Measurements from ENCODE around the gene COBLL1. TPM values are rescaled to one million over a fixed set of nuclear protein-coding genes. Genes with fewer than 3 reads are reported as not detected.
A peak's percentile ranks its signal among the peaks of the same experiment; 100 is the strongest.

COBLL1 gene
- total and polyA plus RNA-seq, 4 donors, result 12.6 to 31.3 (median 20.6) TPM

DNA sequence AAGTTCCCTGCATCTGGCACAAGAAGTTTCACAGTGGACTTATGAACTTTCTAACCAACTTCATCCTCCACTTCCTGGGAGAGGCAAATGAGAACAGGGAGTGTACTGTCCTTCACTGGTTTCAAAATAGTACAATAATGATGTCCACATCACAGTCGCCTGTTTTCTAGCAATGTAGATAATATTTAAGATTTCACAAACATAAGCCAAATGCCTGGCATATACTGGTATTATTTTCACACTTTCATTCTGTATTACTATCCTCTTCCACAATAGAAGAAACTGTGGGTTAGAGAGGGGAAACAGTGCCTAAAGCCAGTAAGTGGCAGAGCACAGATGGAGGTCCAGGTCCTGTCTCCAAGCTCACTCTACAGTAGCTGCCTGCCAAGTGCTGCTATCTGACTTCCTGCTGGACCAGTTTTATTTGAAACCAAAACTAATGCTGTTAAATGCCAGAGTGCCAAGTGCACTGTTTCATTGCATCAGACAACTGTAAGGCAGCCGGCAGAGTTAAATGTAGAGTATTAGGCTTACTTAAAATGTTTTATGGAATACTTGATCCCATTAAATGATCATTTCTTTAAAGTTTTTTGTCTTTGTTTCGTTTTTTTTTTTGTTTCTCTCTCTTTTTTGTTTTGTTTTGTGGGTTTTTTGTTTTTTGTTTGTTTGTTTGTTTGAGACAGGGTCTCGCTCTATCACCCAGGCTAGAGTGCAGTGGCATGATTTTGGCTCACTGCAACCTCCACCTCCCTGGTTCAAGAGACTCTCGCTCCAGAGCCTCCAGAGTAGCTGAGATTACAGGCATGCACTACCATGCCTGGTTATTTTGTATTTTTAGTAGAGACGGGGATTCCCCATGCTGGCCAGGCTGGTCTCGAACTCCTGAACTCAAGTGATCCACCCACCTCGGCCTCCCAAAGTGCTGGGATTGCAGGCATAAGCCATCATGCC lies 15.1 kb downstream of the COBLL1 start:
- Histone ChIP-seq H3K4me1 (ENCODE audit: control insufficient read depth, insufficient read depth, low read length) (no peaks in the 10 kb centered on the region), H3K27me3 (ENCODE audit: control insufficient read depth, insufficient read depth, low read length) (no peaks in the 10 kb centered on the region), H3K27ac (ENCODE audit: low read depth, low read length) (peak overlapping the region; percentile 12), H3K36me3 (ENCODE audit: control insufficient read depth, insufficient read depth, low read length) (no peaks in the 10 kb centered on the region), H3K4me3 (ENCODE audit: low read depth, low read length) (no peak overlapping the region), H3K9me3 (ENCODE audit: control insufficient read depth, insufficient read depth, low read length) (no peaks in the 10 kb centered on the region)
- DNase-seq (ENCODE audit: low read depth in 4 of 6, low spot score in 6 of 6), result peak in 3 of 6 donors; percentile 21 to 60 (median 50)
- no CpG with 5 or more reads among the region's 8 CpGs for WGBS (ENCODE audit: insufficient coverage)

DNA sequence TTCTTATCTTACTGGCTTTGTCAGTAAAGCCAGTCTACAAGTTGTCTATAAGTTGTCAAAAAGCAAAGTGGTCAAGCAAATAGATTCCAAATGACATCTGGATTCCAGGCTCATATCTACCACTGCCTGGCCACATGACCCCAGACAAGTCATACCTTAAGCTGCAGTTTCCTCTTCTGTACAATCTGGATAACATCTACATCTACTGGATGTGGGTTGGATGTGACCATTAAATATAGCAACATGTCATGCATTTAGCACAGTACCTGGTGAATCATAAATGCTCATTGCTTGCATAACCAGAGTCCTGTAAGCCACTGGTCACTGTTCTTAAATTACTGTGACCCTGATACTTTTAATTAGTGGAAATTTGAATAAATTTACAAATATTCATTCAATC lies 16.8 kb downstream of the COBLL1 start:
- Histone ChIP-seq H3K4me3 (ENCODE audit: low read depth, low read length) (no peak overlapping the region), H3K36me3 (ENCODE audit: control insufficient read depth, insufficient read depth, low read length) (no peaks in the 10 kb centered on the region), H3K27ac (ENCODE audit: low read depth, low read length) (no peak overlapping the region), H3K27me3 (ENCODE audit: control insufficient read depth, insufficient read depth, low read length) (no peaks in the 10 kb centered on the region), H3K9me3 (ENCODE audit: control insufficient read depth, insufficient read depth, low read length) (no peaks in the 10 kb centered on the region), H3K4me1 (ENCODE audit: control insufficient read depth, insufficient read depth, low read length) (no peaks in the 10 kb centered on the region)
- no peak for DNase-seq (ENCODE audit: low read depth in 4 of 6, low spot score in 6 of 6)

DNA sequence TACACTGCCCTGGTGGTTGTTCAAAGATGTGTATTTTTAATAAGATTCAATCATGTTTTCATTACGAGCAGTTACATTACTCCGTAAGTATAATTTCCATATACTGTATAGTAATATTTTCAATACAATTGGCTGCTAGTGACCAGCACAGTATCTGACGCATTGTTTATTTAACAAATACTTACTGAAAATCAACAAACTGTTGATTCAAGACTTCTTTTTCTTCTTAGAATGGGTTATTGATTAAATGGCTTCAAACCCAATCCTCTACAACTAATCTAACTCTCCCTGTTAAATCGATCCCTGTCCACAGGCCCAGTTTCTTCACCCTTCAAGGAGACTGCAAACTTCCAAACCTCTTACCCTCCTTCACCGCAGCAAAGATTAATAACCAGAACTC lies 18.5 kb downstream of the COBLL1 start:
- H3K36me3 ChIP-seq (ENCODE audit: control insufficient read depth, insufficient read depth, low read length), result no peaks in the 10 kb centered on the region
- no peak overlapping the region for H3K27ac ChIP-seq (ENCODE audit: low read depth, low read length)
- WGBS (ENCODE audit: insufficient coverage), result 93% methylated on average over 2 of the region's 5 CpGs
- H3K9me3 ChIP-seq (ENCODE audit: control insufficient read depth, insufficient read depth, low read length), result no peaks in the 10 kb centered on the region
- no peaks in the 10 kb centered on the region for H3K4me1 ChIP-seq (ENCODE audit: control insufficient read depth, insufficient read depth, low read length)
- no peak overlapping the region for H3K4me3 ChIP-seq (ENCODE audit: low read depth, low read length)
- H3K27me3 ChIP-seq (ENCODE audit: control insufficient read depth, insufficient read depth, low read length), result no peaks in the 10 kb centered on the region
- DNase-seq (ENCODE audit: low read depth in 4 of 6, low spot score in 6 of 6), result no peak

DNA sequence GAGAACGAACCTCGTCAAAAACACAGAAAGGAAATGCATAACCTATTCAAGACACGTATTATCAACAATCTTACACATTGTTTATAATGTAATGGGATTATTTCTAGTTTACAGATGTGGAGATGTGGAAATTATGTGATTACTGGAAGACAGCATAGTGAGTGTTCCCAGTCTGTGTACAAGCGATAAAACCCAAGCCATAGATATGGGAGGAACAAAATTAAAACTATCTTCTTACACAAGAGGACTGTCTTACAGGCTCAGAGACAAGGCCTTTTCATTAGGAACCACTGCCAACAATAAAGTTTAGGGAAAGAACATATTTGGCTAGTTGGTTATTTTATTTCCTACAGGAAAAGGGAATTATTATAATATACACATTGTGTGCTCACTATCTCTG lies 20.3 kb downstream of the COBLL1 start:
- Histone ChIP-seq H3K36me3 (ENCODE audit: control insufficient read depth, insufficient read depth, low read length) (no peaks in the 10 kb centered on the region), H3K4me3 (ENCODE audit: low read depth, low read length) (no peak overlapping the region), H3K27ac (ENCODE audit: low read depth, low read length) (no peak overlapping the region), H3K9me3 (ENCODE audit: control insufficient read depth, insufficient read depth, low read length) (no peaks in the 10 kb centered on the region), H3K27me3 (ENCODE audit: control insufficient read depth, insufficient read depth, low read length) (no peaks in the 10 kb centered on the region), H3K4me1 (ENCODE audit: control insufficient read depth, insufficient read depth, low read length) (no peaks in the 10 kb centered on the region)
- DNase-seq (ENCODE audit: low read depth in 4 of 6, low spot score in 6 of 6), result no peak
- no CpG with 5 or more reads among the region's 4 CpGs for WGBS (ENCODE audit: insufficient coverage)

DNA sequence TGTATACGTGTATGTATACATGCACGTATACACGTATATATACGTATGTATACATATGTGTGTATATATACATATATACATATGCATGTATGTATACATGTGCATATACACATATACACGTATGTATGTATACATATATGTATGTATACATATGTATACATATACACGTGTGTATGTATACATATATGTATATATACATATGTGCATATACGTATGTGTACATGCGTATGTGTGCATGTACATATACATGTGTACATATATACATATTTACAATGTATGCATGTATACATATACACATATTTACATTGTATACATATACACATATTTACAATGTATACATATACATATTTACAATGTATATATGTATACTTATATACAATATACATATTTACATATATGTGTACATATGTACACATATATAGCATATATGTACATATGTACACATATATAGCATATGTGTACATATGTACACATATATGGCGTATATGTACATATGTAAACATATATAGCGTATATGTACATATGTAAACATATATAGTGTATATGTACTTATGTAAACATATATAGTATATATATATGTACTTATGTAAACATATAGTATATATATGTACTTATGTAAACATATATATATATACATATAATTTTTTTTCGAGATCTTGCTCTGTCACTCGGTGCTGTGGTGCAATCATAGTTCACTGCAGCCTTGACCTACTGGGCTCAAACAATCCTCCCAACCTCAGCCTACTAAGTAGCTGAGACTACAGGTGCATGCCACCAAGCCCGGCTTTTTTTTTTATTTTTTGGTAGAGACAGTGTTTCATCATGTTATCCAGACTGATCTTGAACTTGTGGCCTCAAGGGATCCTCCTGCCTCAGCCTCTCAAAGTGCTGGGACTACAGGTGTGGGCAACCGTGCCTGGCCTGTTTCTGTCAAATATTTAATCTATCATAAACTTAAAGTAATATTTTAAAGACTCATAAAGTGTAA lies 23.2 kb downstream of the COBLL1 start:
- WGBS (ENCODE audit: insufficient coverage), result no CpG with 5 or more reads among the region's 14 CpGs
- no peak overlapping the region for H3K4me3 ChIP-seq (ENCODE audit: low read depth, low read length)
- H3K27me3 ChIP-seq (ENCODE audit: control insufficient read depth, insufficient read depth, low read length), result no peaks in the 10 kb centered on the region
- H3K27ac ChIP-seq (ENCODE audit: low read depth, low read length), result no peak overlapping the region
- DNase-seq (ENCODE audit: low read depth in 4 of 6, low spot score in 6 of 6), result no peak
- H3K36me3 ChIP-seq (ENCODE audit: control insufficient read depth, insufficient read depth, low read length), result no peaks in the 10 kb centered on the region
- H3K9me3 ChIP-seq (ENCODE audit: control insufficient read depth, insufficient read depth, low read length), result no peaks in the 10 kb centered on the region
- H3K4me1 ChIP-seq (ENCODE audit: control insufficient read depth, insufficient read depth, low read length), result no peaks in the 10 kb centered on the region

DNA sequence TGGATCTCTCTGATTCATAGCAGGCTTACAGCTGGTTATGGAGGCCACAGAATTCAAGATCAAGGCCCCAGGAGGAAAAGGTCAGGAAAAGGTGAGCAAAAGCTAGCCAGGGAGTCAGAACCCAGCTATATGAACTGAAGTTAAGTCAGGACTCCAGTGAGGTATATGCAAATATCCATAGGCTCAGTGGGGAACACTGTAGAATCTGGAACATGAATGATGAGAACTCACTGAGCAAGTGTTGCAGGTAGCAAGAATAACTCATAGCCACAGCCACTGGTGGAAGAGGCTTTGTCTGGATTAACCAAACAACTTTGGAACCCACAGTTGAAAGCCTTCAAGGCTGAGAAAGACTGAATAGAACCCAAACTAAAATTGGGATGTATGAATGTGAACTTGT lies 24.7 kb downstream of the COBLL1 start:
- DNase-seq (ENCODE audit: low read depth in 4 of 6, low spot score in 6 of 6), result no peak
- Histone ChIP-seq H3K36me3 (ENCODE audit: control insufficient read depth, insufficient read depth, low read length) (no peaks in the 10 kb centered on the region), H3K27ac (ENCODE audit: low read depth, low read length) (no peak overlapping the region), H3K4me1 (ENCODE audit: control insufficient read depth, insufficient read depth, low read length) (no peaks in the 10 kb centered on the region), H3K4me3 (ENCODE audit: low read depth, low read length) (no peak overlapping the region), H3K9me3 (ENCODE audit: control insufficient read depth, insufficient read depth, low read length) (no peaks in the 10 kb centered on the region), H3K27me3 (ENCODE audit: control insufficient read depth, insufficient read depth, low read length) (no peaks in the 10 kb centered on the region)

DNA sequence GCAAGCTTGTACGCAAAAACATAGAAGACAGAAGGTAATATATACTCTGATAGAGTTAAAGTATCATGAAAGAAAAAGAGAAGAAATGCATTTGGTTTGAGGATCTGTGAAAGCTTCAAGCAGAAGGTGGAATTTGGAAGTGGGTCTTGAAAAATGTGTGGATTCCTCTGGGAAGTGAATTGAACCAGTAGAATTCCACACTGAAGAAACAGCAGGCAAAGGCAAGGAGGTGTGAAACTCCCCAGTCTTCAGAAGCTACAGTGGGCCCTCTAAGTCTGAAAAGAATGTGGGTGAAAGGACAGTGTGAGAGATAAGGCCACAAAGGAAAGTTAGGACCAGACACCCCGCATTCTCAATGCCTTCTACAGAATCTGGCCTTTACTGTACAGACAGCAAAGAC lies 25.6 kb downstream of the COBLL1 start:
- no peak for DNase-seq (ENCODE audit: low read depth in 4 of 6, low spot score in 6 of 6)
- no peak overlapping the region for H3K27ac ChIP-seq (ENCODE audit: low read depth, low read length)
- 100% methylated on average over 1 of the region's 2 CpGs for WGBS (ENCODE audit: insufficient coverage)
- no peak overlapping the region for H3K4me3 ChIP-seq (ENCODE audit: low read depth, low read length)
- no peaks in the 10 kb centered on the region for H3K36me3 ChIP-seq (ENCODE audit: control insufficient read depth, insufficient read depth, low read length)
- no peaks in the 10 kb centered on the region for H3K9me3 ChIP-seq (ENCODE audit: control insufficient read depth, insufficient read depth, low read length)
- H3K4me1 ChIP-seq (ENCODE audit: control insufficient read depth, insufficient read depth, low read length), result no peaks in the 10 kb centered on the region
- no peaks in the 10 kb centered on the region for H3K27me3 ChIP-seq (ENCODE audit: control insufficient read depth, insufficient read depth, low read length)

DNA sequence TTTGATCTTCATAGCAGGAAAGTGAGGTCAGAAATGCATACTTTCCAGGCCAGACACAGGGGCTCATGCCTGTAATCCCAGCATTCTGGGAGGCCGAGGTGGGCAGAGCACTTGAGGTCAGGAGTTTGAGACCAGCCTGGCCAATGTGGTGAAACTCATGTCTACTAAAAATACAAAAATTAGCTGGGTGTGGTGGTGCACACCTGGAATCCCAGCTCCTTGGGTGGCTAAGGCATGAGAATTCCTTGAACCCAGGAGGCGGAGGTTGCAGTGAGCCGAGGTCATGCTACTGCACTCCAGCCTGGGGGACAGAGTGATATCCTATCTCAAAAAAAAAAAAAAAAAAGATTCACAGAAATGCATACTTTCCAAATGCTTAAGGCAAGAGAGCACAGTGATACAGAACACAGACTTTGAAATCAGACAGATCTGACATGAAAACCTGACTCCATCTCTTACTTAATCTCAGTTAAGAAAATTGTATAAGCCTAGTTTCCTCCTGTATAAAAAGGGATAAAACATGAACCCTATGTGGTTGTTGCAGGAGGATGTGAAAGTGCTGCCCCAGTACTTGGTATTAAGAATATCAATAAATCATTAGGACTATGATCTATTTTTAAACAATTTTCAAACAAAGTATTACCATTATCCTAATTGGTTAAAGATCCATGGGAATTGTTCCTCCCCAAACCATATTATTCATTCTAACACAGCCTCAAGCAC lies 26.4 kb downstream of the COBLL1 start:
- H3K36me3 ChIP-seq (ENCODE audit: control insufficient read depth, insufficient read depth, low read length), result no peaks in the 10 kb centered on the region
- H3K4me1 ChIP-seq (ENCODE audit: control insufficient read depth, insufficient read depth, low read length), result no peaks in the 10 kb centered on the region
- H3K27me3 ChIP-seq (ENCODE audit: control insufficient read depth, insufficient read depth, low read length), result no peaks in the 10 kb centered on the region
- no peak overlapping the region for H3K4me3 ChIP-seq (ENCODE audit: low read depth, low read length)
- H3K27ac ChIP-seq (ENCODE audit: low read depth, low read length), result no peak overlapping the region
- no peak for DNase-seq (ENCODE audit: low read depth in 4 of 6, low spot score in 6 of 6)
- 83% methylated on average over 1 of the region's 3 CpGs for WGBS (ENCODE audit: insufficient coverage)
- H3K9me3 ChIP-seq (ENCODE audit: control insufficient read depth, insufficient read depth, low read length), result no peaks in the 10 kb centered on the region

DNA sequence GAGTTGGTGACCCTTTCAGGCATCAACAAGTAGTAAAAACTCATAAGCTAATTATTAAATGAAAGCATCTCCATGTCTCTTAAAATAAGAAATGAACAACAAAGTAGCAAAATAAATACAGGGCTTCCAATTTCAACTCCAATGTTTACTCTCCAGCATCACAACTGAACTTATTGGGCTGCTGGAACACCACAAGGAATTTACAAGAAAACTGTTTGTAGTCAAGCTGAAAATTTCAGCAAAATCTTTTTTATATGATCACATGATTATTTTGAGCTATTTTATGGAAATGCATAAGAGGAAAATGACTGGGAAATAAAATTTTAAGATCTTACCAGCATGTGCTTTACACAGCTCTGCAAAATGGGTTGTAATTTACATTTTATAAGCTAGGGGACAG lies 28.1 kb downstream of the COBLL1 start:
- Histone ChIP-seq H3K27ac (ENCODE audit: low read depth, low read length) (no peak overlapping the region), H3K9me3 (ENCODE audit: control insufficient read depth, insufficient read depth, low read length) (no peaks in the 10 kb centered on the region), H3K4me1 (ENCODE audit: control insufficient read depth, insufficient read depth, low read length) (no peaks in the 10 kb centered on the region), H3K36me3 (ENCODE audit: control insufficient read depth, insufficient read depth, low read length) (no peaks in the 10 kb centered on the region), H3K4me3 (ENCODE audit: low read depth, low read length) (no peak overlapping the region), H3K27me3 (ENCODE audit: control insufficient read depth, insufficient read depth, low read length) (no peaks in the 10 kb centered on the region)
- no peak for DNase-seq (ENCODE audit: low read depth in 4 of 6, low spot score in 6 of 6)

Measured in spinal cord (tissue), 10 donors.